Hepatic stellate cell (primary cell): ENCODE measurements around the gene MARF1.
"Not testable (repeated sequence)": the region's sequence is repeated elsewhere in the genome, so short reads cannot be mapped to it uniquely, and the experiment has no call there.

Source experiments
- DNase-seq: peaks from one replicate; pipeline ENCODE4 v3.0.0; 2011; ENCODE audit warnings: low spot score

The MARF1 gene

GRCh38 chr16:15573274-15573895, 69.6 kb downstream of the MARF1 start:
- DNase-seq, result no peak

GRCh38 chr16:15572329-15573001, 70.5 kb downstream of the MARF1 start:
- no peak for DNase-seq

DNA sequence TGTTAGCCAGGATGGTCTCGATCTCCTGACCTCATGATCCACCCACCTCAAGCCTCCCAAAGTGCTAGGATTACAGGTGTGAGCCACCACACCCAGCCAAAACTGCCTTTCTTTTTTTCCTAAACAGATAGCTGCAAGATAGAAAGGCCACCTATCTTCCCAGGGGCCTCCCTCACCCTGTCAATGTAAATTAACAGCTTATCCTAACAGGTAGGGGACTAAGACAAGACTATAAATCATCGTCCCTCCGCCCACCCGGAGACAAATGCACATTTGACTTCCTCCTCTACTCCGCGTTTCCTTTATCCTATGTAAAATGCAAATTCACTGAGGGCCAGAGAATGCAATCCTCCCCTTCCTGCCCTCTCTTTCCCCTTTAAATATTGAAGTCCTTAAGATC, 71.4 kb downstream of the MARF1 start:
- no peak for DNase-seq

- DNase-seq, result not testable (repeated sequence)
These were observed 72.3 kb downstream of the MARF1 start for GRCh38 chr16:15570666-15571065.

DNA sequence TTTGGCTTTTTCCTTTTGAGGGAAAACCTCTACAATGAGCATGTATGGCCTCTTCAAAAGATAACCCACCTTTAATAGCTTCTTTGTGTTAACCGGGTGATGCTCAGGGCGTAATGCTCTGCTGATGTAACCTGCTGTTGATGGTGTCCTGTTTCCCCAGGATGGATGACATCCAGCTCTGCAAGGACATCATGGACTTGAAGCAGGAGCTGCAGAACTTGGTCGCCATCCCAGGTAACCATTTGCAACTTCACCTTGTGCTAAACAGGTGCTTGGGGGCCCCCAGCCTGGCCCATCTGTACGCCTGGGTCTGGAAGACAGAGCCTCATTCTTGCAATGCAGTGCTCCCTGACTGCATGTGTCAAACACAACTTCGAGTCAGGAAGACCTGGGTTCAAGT, 75.1 kb downstream of the MARF1 start:
- no peak for DNase-seq

DNA sequence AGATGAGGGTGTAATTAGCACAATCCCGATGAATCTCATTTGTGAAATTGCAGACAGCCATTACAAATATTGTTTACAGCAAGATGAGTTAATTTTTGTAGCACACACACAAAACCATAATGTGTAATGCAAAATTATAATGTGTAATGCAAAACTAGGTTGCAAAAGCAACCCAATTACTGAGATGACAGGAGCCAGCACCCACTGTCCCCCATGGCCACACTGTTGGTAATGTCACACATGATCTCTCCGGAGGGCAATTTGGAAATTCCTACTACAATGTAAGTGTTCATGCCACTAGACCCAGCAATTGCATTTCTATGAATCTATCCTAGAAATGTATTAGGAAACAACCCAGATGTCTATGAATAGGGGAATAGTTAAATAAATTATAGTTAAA, 76.9 kb downstream of the MARF1 start:
- DNase-seq, result no peak

DNA sequence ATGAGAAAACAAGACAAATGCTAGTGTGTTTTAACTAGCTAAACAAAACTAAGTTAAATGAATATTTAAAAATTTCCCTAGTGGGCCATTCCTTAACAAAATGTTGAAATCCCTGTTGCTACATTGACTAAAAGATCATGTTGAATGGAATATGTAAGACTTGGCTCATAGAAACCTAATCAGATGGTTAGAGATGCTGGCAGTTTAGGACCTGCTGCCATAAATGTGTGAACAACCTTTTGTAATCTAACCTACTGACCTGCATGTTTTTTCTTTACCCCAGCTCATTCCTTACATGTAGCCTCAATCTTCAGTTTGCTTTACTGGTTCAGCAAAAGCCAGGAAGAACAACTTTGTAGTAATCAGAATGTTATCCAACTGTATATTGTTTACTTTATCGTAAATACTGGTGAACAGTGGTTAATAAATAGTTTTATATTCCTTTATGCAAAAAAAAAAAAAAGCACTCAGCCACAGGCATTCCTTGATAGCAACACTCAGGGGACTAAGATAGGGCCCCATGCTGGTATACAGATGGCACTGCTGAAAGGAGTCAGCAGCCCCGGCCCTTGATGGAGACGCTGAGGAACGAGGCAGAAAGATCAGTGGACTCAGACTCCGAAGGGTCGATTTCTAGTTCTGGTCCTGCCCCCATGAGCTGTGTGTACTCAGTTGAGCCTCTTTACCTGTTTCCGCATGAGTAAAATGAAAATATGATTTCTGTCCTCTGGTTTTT, 78.2 kb downstream of the MARF1 start:
- no peak for DNase-seq

- DNase-seq, result no peak
These were observed 83.8 kb downstream of the MARF1 start for GRCh38 chr16:15559176-15559575.

- DNase-seq, result no peak
These were observed 85.7 kb downstream of the MARF1 start for GRCh38 chr16:15557258-15557657.

- no peak for DNase-seq
These were observed 86.8 kb downstream of the MARF1 start for GRCh38 chr16:15556130-15556529.

GRCh38 chr16:15553313-15554088, 89.5 kb downstream of the MARF1 start:
- no peak for DNase-seq

DNA sequence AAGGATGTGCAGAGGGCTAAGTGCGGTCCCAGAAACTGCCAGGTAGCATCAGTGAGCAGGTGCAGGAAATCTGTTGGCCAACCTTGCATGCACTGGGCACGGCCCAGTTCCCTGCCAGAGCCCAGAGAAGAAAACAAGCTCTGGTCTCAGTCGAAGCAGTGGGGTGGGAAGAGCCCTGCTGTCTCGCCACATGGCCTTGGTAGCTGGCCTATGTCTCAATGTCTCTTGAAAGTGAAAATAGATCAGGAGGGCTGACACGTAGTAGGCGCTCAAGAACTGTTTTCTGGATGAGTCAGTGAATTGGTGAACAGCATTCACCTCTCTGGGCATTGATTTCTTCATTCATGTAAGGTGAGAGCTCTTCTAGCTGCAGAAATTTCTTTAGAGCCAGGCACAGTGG, 90.4 kb downstream of the MARF1 start:
- DNase-seq, result no peak

DNA sequence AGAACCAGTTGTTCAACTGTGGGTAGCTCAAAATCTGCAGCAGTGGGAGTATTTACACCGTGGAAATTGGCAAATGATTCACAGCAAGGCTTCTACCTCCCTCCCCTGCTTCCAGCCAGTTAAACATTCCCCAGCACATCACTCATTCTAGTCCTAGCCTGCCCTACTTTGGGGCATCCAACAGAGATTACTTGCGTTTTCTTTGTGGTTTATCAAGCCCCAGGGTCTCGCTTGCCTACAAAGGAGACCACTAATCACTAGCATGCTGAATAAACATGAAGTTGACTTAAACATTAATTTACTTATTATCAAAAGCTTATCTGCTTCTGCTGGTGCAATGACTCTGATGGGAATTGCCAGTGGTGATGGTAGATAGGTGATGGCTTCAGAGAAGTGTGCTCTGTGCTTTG, 94.5 kb downstream of the MARF1 start:
- DNase-seq, result no peak

GRCh38 chr16:15547768-15548096, 95.2 kb downstream of the MARF1 start:
- no peak for DNase-seq

DNA sequence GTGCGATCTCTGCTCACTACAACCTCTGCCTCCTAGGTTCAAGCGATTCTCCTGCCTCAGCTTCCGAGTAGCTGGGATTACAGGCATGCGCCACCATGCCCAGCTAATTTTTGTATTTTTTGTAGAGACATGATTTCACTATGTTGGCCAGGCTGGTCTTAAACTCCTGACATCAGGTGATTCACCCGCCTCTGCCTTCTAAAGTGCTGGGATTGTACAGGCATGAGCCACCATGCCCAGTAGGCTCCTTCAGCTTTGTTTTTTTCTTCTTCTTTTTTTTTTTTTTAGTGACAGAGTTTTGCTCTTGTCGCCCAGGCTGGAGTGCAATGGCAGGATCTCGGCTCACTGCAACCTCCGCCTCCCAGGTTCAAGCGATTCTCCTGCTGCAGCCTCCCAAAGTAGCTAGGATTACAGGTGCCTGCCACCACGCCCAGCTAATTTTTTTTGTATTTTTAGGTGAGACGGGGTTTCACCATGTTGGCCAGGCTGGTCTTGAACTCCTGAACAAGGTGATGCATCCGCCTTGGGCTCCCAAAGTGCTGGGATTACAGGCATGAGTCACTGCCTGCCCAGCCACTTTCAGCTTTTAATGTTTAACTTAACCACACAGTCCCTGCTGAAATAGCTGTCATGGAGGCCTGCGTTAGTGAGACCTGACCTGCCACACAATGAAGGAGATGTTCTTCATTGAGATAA, 95.7 kb downstream of the MARF1 start:
- DNase-seq, result not testable (repeated sequence)

DNA sequence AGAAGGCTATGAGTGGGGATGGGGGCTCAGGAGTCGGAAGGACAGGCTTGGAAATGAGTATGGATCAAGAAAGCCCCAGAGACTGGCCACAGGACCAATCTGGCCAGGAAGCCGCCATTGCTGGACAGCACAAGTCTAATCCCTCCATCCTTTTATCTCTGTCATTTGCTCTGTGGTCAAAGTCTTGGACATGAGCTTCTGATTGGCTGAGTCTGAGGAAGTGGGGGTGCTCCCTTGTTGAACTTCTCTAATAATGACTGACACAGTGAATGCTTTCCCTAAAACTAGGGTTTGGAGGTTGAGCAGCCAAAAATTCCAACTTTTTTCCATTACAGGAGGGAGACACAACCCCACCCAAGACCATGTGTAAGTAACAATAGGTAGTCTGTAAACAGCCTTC, 97.4 kb downstream of the MARF1 start:
- DNase-seq, result no peak

DNA sequence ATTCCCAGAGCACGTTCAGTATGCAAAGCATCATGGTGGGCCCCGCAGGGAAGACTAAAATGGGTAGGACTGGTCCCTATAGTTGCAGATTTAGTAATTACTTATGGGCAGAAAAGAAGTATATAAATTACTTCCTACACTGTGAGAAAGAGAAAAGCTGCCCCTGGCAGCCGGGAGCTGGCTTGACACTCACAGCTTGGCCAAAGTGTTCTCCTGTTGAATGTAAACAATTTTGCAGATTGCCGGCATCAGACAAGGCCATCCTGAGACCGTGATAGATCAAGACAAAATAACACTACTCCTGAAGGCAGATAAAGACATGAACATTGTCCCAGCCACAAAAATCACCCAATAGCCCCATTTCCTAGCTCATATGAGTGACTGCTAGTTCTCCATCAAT, 98.5 kb downstream of the MARF1 start:
- no peak for DNase-seq
